Body of pancreas (tissue), 4 donors: Measurements from ENCODE around the gene MYO7B.

Experiments
- POLR2A ChIP-seq, 3 donors: fragments of 450-650 bp; IDR thresholded peaks; one replicate each; pipeline ENCODE4 v1.6.1; 2016; ENCODE audit warnings: antibody characterized with exemption in 3 of 3, mild to moderate bottlenecking in 2 of 3
- TF ChIP-seq, protein P1 (sequence below), 7 experiments: fragments of 450-650 bp in 4 of 7; fragments of 200-600 bp in 3 of 7; sonication (generic) in 3 of 7; IDR thresholded peaks; one replicate each; pipeline ENCODE4 v1.5.1; 2016 to 2019; ENCODE audit warnings: antibody characterized with exemption in 7 of 7

DNA sequence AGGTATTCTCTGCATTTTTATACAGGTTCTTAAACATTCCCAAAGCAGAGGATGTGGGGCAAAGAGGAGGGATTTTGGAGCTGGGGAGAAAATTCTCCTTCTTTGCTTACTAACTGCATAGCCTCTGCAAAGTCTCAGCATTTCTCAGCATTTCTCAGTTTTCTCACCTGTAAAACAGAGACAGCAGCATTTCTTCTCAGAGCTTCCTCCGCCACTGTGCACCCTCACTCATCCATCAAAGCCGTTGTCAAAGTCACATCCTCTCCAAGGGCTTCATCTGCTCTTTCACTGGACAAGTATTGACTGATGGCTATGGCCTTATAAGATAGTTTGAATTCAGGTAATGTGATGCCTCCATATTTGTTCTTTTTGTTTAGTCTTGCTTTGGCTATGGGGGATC is 17.4 kb downstream of the MYO7B start:
- TF ChIP-seq, protein P1, sequence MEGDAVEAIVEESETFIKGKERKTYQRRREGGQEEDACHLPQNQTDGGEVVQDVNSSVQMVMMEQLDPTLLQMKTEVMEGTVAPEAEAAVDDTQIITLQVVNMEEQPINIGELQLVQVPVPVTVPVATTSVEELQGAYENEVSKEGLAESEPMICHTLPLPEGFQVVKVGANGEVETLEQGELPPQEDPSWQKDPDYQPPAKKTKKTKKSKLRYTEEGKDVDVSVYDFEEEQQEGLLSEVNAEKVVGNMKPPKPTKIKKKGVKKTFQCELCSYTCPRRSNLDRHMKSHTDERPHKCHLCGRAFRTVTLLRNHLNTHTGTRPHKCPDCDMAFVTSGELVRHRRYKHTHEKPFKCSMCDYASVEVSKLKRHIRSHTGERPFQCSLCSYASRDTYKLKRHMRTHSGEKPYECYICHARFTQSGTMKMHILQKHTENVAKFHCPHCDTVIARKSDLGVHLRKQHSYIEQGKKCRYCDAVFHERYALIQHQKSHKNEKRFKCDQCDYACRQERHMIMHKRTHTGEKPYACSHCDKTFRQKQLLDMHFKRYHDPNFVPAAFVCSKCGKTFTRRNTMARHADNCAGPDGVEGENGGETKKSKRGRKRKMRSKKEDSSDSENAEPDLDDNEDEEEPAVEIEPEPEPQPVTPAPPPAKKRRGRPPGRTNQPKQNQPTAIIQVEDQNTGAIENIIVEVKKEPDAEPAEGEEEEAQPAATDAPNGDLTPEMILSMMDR (IDR thresholded peaks at IDR 0.05), result no peak
- no peak for TF ChIP-seq POLR2A (IDR thresholded peaks at IDR 0.05)
